AG09319 (cell line): ENCODE data around the gene ZNF155.

Experiments
- DNase-seq: peaks from one replicate; pipeline ENCODE4 v3.0.0-alpha.2; 2010; ENCODE audit warnings: low read depth; ENCODE audit errors: extremely low read depth
- CTCF ChIP-seq: IDR thresholded peaks from 2 replicates; pipeline ENCODE4 v1.5.1; 2011; ENCODE audit warnings: low read depth, mild to moderate bottlenecking, inconsistent platforms, low read length, moderate library complexity

ZNF155 gene

GRCh38 chr19:43984687-43985000 lies 656 bp downstream of the ZNF155 start:
- no peak for TF ChIP-seq CTCF
- no peak for DNase-seq

GRCh38 chr19:43997631-43998290 lies 13.8 kb downstream of the ZNF155 start:
- TF ChIP-seq CTCF: no peak
- no peak for DNase-seq

GRCh38 chr19:44002212-44002565 lies 18.2 kb downstream of the ZNF155 start:
- no peak for DNase-seq
- TF ChIP-seq CTCF: no peak

GRCh38 chr19:44002566-44003460 lies 18.8 kb downstream of the ZNF155 start, which contains the start of gene ZNF230:
ZNF230 (plus strand) TSS chr19:44002957; CDS start chr19:44007079, 4,122 bp downstream.
- TF ChIP-seq CTCF: no peak
- peak; percentile 80 for DNase-seq

GRCh38 chr19:44003461-44004009 lies 19.5 kb downstream of the ZNF155 start:
- no peak for DNase-seq
- no peak for TF ChIP-seq CTCF

- no peak for DNase-seq
- no peak for TF ChIP-seq CTCF
Observed at GRCh38 chr19:44005973-44006372, 22.0 kb downstream of the ZNF155 start.

GRCh38 chr19:44007473-44007872 lies 23.5 kb downstream of the ZNF155 start:
- no peak for DNase-seq
- TF ChIP-seq CTCF: no peak
